Mammary epithelial cell (primary cell): Measurements from ENCODE around the gene INPP5A.

ENCODE experiments used
- EZH2 ChIP-seq: IDR thresholded peaks from 2 replicates; pipeline ENCODE4 v1.6.1; 2012; ENCODE audit warnings: low read length, inconsistent platforms, borderline replicate concordance
- TF ChIP-seq, protein P1 (sequence below), 2 donors: IDR thresholded peaks in 1 of 2; conservative IDR thresholded peaks in 1 of 2; 2 replicates each; pipeline ENCODE4 v1.5.1; 2011 to 2012; ENCODE audit warnings: inconsistent platforms in 2 of 2, low read length in 2 of 2, mild to moderate bottlenecking in 2 of 2, control low read depth in 1 of 2, low read depth in 1 of 2; ENCODE audit not compliant: insufficient read depth in 1 of 2; ENCODE audit errors: extremely low read depth in 1 of 2

DNA sequence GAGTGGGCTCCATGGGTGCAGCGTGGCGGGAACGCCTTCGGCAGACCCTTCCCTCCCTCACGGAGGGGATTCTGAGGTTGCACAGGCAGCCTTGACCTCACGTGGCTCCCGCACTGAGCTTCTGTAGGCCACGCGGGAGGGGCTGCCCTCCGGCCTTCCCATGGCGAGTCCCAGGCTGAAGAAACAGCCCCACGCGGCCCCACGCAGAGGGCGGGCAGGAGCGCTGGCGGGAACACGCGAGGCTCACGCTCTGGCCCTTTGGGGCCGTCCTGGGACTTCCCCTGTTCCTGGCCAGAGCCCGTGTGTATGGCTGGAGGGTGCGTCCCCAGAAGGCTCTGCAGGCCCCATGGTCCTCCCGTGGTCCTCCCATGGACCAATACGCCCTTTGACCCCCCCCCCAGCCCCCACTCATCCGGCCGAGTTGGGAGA, 270.0 kb downstream of the INPP5A start:
- TF ChIP-seq, protein P1, sequence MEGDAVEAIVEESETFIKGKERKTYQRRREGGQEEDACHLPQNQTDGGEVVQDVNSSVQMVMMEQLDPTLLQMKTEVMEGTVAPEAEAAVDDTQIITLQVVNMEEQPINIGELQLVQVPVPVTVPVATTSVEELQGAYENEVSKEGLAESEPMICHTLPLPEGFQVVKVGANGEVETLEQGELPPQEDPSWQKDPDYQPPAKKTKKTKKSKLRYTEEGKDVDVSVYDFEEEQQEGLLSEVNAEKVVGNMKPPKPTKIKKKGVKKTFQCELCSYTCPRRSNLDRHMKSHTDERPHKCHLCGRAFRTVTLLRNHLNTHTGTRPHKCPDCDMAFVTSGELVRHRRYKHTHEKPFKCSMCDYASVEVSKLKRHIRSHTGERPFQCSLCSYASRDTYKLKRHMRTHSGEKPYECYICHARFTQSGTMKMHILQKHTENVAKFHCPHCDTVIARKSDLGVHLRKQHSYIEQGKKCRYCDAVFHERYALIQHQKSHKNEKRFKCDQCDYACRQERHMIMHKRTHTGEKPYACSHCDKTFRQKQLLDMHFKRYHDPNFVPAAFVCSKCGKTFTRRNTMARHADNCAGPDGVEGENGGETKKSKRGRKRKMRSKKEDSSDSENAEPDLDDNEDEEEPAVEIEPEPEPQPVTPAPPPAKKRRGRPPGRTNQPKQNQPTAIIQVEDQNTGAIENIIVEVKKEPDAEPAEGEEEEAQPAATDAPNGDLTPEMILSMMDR (conservative IDR thresholded peaks at IDR 0.05 in 1 of 2, IDR thresholded peaks at IDR 0.05 in 1 of 2; ENCODE audit: extremely low read depth in 1 of 2, insufficient read depth in 1 of 2, low read depth in 1 of 2, low read length in 2 of 2) = no peak
- no peak for TF ChIP-seq EZH2
